H1 (cell line): ENCODE results near the gene ARID1B. TPM values are rescaled to one million over a fixed set of nuclear protein-coding genes. Genes with fewer than 3 reads are reported as not detected.

Source experiments
- CTCF ChIA-PET: fragments of 300-600 bp; sonication (Branson Sonifier 250); formaldehyde crosslinking; loops from one replicate; lab custom pipeline; 2021; ENCODE audit not compliant: partially characterized antibody; lab: Charles Lee
- POLR2A ChIA-PET: fragments of 300-600 bp; sonication (Branson Sonifier 250); formaldehyde crosslinking; loops from one replicate; lab custom pipeline; 2021; ENCODE audit warnings: inconsistent platforms; ENCODE audit not compliant: partially characterized antibody; lab: Charles Lee
- DNase-seq, 2 experiments: peaks; one replicate each; pipeline versions ENCODE4 v3.0.0 to v3.0.0-alpha.2; 2010 to 2022; ENCODE audit warnings: low spot score in 2 of 2, low read depth in 1 of 2, mixed read lengths in 1 of 2
- FAIRE-seq: peaks from 2 replicates; lab custom pipeline; 2011; peaks lifted over from hg19 to GRCh38; lab: Jason Lieb, UNC
- H2AFZ ChIP-seq: 2 replicates; pipeline ENCODE4 v1.8.1; 2012; ENCODE audit warnings: low read length, inconsistent platforms
- H2AK5ac ChIP-seq: 2 replicates; pipeline ENCODE4 v1.6.1; 2013; ENCODE audit warnings: low read depth, low read length
- H2BK120ac ChIP-seq: replicated peaks from 2 replicates; pipeline ENCODE3; 2013; ENCODE audit warnings: low read depth, low read length, inconsistent platforms
- H2BK12ac ChIP-seq: 2 replicates; pipeline ENCODE4 v1.6.1; 2013; ENCODE audit warnings: low read depth, low read length
- H2BK15ac ChIP-seq: 2 replicates; pipeline ENCODE4 v1.6.1; 2013; ENCODE audit warnings: low read length
- H2BK20ac ChIP-seq: 2 replicates; pipeline ENCODE4 v1.6.1; 2013; ENCODE audit warnings: low read length
- H2BK5ac ChIP-seq: 2 replicates; pipeline ENCODE4 v1.6.1; 2013; ENCODE audit warnings: low read depth, low read length
- H3K14ac ChIP-seq: 2 replicates; pipeline ENCODE4 v1.6.1; 2013; ENCODE audit warnings: inconsistent platforms; ENCODE audit not compliant: insufficient read length
- H3K18ac ChIP-seq: 2 replicates; pipeline ENCODE4 v1.6.1; 2013; ENCODE audit warnings: low read length; ENCODE audit errors: extremely low read depth
- H3K23ac ChIP-seq: 2 replicates; pipeline ENCODE4 v1.6.1; 2013; ENCODE audit warnings: inconsistent platforms; ENCODE audit not compliant: insufficient read length
- H3K23me2 ChIP-seq: 2 replicates; pipeline ENCODE4 v1.6.1; 2013; ENCODE audit warnings: low read depth, low read length
- H3K27ac ChIP-seq: 2 replicates; pipeline ENCODE4 v1.6.1; 2011; ENCODE audit warnings: low read depth, low read length, inconsistent platforms
- H3K27me3 ChIP-seq, 4 experiments: replicated peaks in 1 of 4; 1 replicate in 1 of 4; 2 replicates in 3 of 4; pipeline versions ENCODE4 v1.6.1 to v1.8.1; 2011 to 2013; ENCODE audit warnings: low read length in 3 of 4, mild to moderate bottlenecking in 3 of 4, inconsistent platforms in 2 of 4, mixed read lengths in 2 of 4, moderate library complexity in 1 of 4; ENCODE audit not compliant: control insufficient read depth in 3 of 4, insufficient read depth in 3 of 4; ENCODE audit errors: extremely low read depth in 1 of 4
- H3K36me3 ChIP-seq, 4 experiments: 2 replicates each; pipeline versions ENCODE4 v1.6.1 to v1.8.1; 2011 to 2013; ENCODE audit warnings: mild to moderate bottlenecking in 4 of 4, low read length in 3 of 4, moderate library complexity in 2 of 4, control low read depth in 1 of 4, inconsistent platforms in 1 of 4; ENCODE audit not compliant: insufficient read depth in 4 of 4, control insufficient read depth in 2 of 4
- H3K4ac ChIP-seq: replicated peaks from 2 replicates; pipeline ENCODE3; 2013; ENCODE audit warnings: low read length, low read depth, mixed read lengths, inconsistent platforms; ENCODE audit not compliant: insufficient read length
- H3K4me1 ChIP-seq, 4 experiments: replicated peaks in 1 of 4; 1 replicate in 1 of 4; 2 replicates in 3 of 4; pipeline versions ENCODE4 v1.6.1 to v1.8.1; 2011 to 2013; ENCODE audit warnings: low read length in 3 of 4, inconsistent platforms in 2 of 4, mixed read lengths in 1 of 4; ENCODE audit not compliant: insufficient read depth in 4 of 4, control insufficient read depth in 3 of 4
- H3K4me2 ChIP-seq, 2 experiments: 2 replicates each; pipeline versions ENCODE4 v1.6.1 to v1.8.1; 2011 to 2013; ENCODE audit warnings: low read depth in 2 of 2, low read length in 2 of 2, control low read depth in 1 of 2, inconsistent platforms in 1 of 2, mild to moderate bottlenecking in 1 of 2; ENCODE audit not compliant: insufficient read depth in 1 of 2
- H3K4me3 ChIP-seq, 4 experiments: fragments of 200-600, 300-600 bp in 1 of 4; sonication (generic), shearing (Covaris generic), sonication (Bioruptor Twin) in 1 of 4; 2 replicates each; pipeline versions ENCODE4 v1.5.1 to v1.8.1; 2011 to 2016; ENCODE audit warnings: low read length in 4 of 4, low read depth in 3 of 4, control low read depth in 2 of 4, inconsistent platforms in 2 of 4, mild to moderate bottlenecking in 2 of 4, mixed read lengths in 1 of 4, moderate library complexity in 1 of 4; ENCODE audit not compliant: insufficient read depth in 2 of 4; ENCODE audit errors: extremely low read depth in 1 of 4
- H3K56ac ChIP-seq: replicated peaks from 2 replicates; pipeline ENCODE3; 2013; ENCODE audit warnings: low read depth, mild to moderate bottlenecking, mixed read lengths, low read length, inconsistent platforms; ENCODE audit not compliant: insufficient read length
- H3K79me1 ChIP-seq: 2 replicates; pipeline ENCODE4 v1.6.1; 2013; ENCODE audit warnings: low read depth, low read length, control low read depth
- H3K79me2 ChIP-seq, 2 experiments: 2 replicates each; pipeline versions ENCODE4 v1.6.1 to v1.8.1; 2012 to 2013; ENCODE audit warnings: low read length in 2 of 2, mild to moderate bottlenecking in 2 of 2, inconsistent platforms in 1 of 2; ENCODE audit not compliant: insufficient read depth in 2 of 2, control insufficient read depth in 1 of 2
- H3K9ac ChIP-seq, 4 experiments: replicated peaks in 1 of 4; 1 replicate in 1 of 4; 2 replicates in 3 of 4; pipeline versions ENCODE4 v1.6.1 to v1.8.1; 2011 to 2013; ENCODE audit warnings: low read depth in 3 of 4, low read length in 3 of 4, control low read depth in 2 of 4, mild to moderate bottlenecking in 2 of 4, moderate library complexity in 2 of 4, inconsistent platforms in 1 of 4; ENCODE audit errors: extremely low read depth in 1 of 4
- H3K9me3 ChIP-seq, 2 experiments: 2 replicates each; pipeline versions ENCODE4 v1.6.1 to v1.8.1; 2012 to 2013; ENCODE audit warnings: mild to moderate bottlenecking in 2 of 2, moderate library complexity in 2 of 2, control low read depth in 1 of 2, inconsistent platforms in 1 of 2, low read depth in 1 of 2, low read length in 1 of 2, mixed read lengths in 1 of 2; ENCODE audit not compliant: insufficient read depth in 2 of 2
- H4K20me1 ChIP-seq, 2 experiments: replicated peaks in 1 of 2; 2 replicates each; pipeline versions ENCODE3 to v1.8.1; 2011 to 2013; ENCODE audit warnings: inconsistent platforms in 2 of 2, low read length in 2 of 2, mild to moderate bottlenecking in 1 of 2; ENCODE audit not compliant: insufficient read depth in 2 of 2, control insufficient read depth in 1 of 2
- H4K5ac ChIP-seq: 2 replicates; pipeline ENCODE4 v1.6.1; 2013; ENCODE audit warnings: low read length, low read depth, mixed read lengths, inconsistent platforms; ENCODE audit not compliant: insufficient read length
- H4K8ac ChIP-seq: 2 replicates; pipeline ENCODE4 v1.8.0; 2013; ENCODE audit warnings: mild to moderate bottlenecking, moderate library complexity, low read length, inconsistent platforms; ENCODE audit not compliant: insufficient read depth; ENCODE audit errors: extremely low read depth
- H4K91ac ChIP-seq: replicated peaks from 2 replicates; pipeline ENCODE3; 2013; ENCODE audit warnings: low read length, mixed read lengths, inconsistent platforms; ENCODE audit not compliant: insufficient read length
- ATF2 ChIP-seq: IDR thresholded peaks from 2 replicates; pipeline ENCODE4 v1.6.1; 2012; ENCODE audit warnings: low read length, inconsistent platforms
- ATF3 ChIP-seq: IDR thresholded peaks from 2 replicates; pipeline ENCODE4 v1.6.1; 2011; ENCODE audit warnings: low read depth, mild to moderate bottlenecking, low read length; ENCODE audit not compliant: insufficient read depth
- EGR1 ChIP-seq: IDR thresholded peaks from 2 replicates; pipeline ENCODE4 v1.6.1; 2011; ENCODE audit warnings: low read depth, low read length, borderline replicate concordance
- FOSL1 ChIP-seq: IDR thresholded peaks from 2 replicates; pipeline ENCODE4 v1.6.1; 2011; ENCODE audit warnings: mild to moderate bottlenecking, low read depth, low read length, moderate library complexity; ENCODE audit not compliant: insufficient read depth
- HDAC6 ChIP-seq: IDR thresholded peaks from one replicate; pipeline ENCODE4 v1.7.1; 2012; ENCODE audit warnings: low read depth, mild to moderate bottlenecking, inconsistent platforms, low read length, moderate library complexity
- KDM5A ChIP-seq: fragments of 200-600 bp; IDR thresholded peaks from 2 replicates; pipeline ENCODE4 v1.7.1; 2012; ENCODE audit warnings: mild to moderate bottlenecking, low read length, inconsistent platforms, mixed read lengths
- MAX ChIP-seq: IDR thresholded peaks from 2 replicates; pipeline ENCODE4 v1.6.1; 2012; ENCODE audit warnings: inconsistent platforms
- PHF8 ChIP-seq: fragments of 200-600 bp; sonication (generic); conservative IDR thresholded peaks from 2 replicates; pipeline ENCODE4 v1.7.1; 2012; ENCODE audit warnings: low read depth, mild to moderate bottlenecking, inconsistent platforms, low read length, moderate library complexity
- POU5F1 ChIP-seq: IDR thresholded peaks from 2 replicates; pipeline ENCODE4 v1.6.1; 2011; ENCODE audit warnings: low read depth, mild to moderate bottlenecking, low read length, moderate library complexity
- RXRA ChIP-seq: IDR thresholded peaks from 2 replicates; pipeline ENCODE4 v1.6.1; 2011; ENCODE audit warnings: low read depth, mild to moderate bottlenecking, low read length, moderate library complexity; ENCODE audit not compliant: insufficient read depth
- SIRT6 ChIP-seq: IDR thresholded peaks from one replicate; pipeline ENCODE4 v1.7.1; 2012; ENCODE audit warnings: low read length, inconsistent platforms
- TAF7 ChIP-seq: optimal IDR thresholded peaks from 2 replicates; pipeline ENCODE3; 2011; ENCODE audit warnings: low read depth, mild to moderate bottlenecking, inconsistent platforms, low read length, moderate library complexity, borderline replicate concordance
- WGBS, 2 experiments: shearing (Covaris generic) in 1 of 2; methylation state at CpG; one replicate each; pipeline versions ENCODE4 v1.1.6 to v1.1.7; 2013 to 2015; ENCODE audit warnings: low lambda C conversion rate in 2 of 2, mixed read lengths in 2 of 2, inconsistent platforms in 1 of 2, low coverage in 1 of 2, missing lambda C conversion rate in 1 of 2; ENCODE audit not compliant: insufficient replicate concordance in 2 of 2, insufficient coverage in 1 of 2, insufficient read length in 1 of 2; ENCODE audit errors: extremely low coverage in 1 of 2, missing lambda C conversion rate in 1 of 2; 5-methylcytosine and 5-hydroxymethylcytosine counted together
- polyA plus RNA-seq, 7 experiments: library from polyadenylated mRNA; depleted of rRNA in 3 of 7; stranded (reverse) in 5 of 7; unstranded in 2 of 7; fragments of >200 nt in 5 of 7; fragments of 200-250 nt in 2 of 7; gene quantifications; 1 replicate in 5 of 7; 2 replicates in 1 of 7; 4 replicates in 1 of 7; pipeline versions ENCODE4 v1.2.1 to v1.2.3, GENCODE V29; 2011 to 2013; ENCODE audit warnings: missing spikeins in 2 of 7, mixed read lengths in 2 of 7
- total RNA-seq: library from RNA; stranded (reverse); fragmentation: NEBNext Ultra II Directional; extraction: Animal tissue kit (Norgen Biotek cat#: 25700); gene quantifications from 2 replicates; pipeline ENCODE4 v1.2.1, GENCODE V29; 2021

ARID1B gene
- total and polyA plus RNA-seq, 2 of the 8 experiments (the other 6 are each of a cell fraction or from before 2014, with no cell fraction given): 24.3 to 70.3 TPM

- no peak for FAIRE-seq
- no peaks in the 10 kb centered on the region for H3K23me2 ChIP-seq
- no peaks in the 10 kb centered on the region for H3K79me2 ChIP-seq
- CTCF ChIA-PET: interaction anchor here (0.6 kb wide), 1 partner anchor 16 kb away, joined by 3 read pairs; no protein-coding TSS in a partner anchor
- H3K4me1 ChIP-seq: no peaks in the 10 kb centered on the region
- no peak overlapping the region for H4K91ac ChIP-seq
- no peak overlapping the region for H3K4ac ChIP-seq
- H2BK20ac ChIP-seq: no peak overlapping the region
- no peak overlapping the region; the same call in 1 of the 2 replicates for H4K8ac ChIP-seq
- H2AK5ac ChIP-seq: no peak overlapping the region
- H3K18ac ChIP-seq: no peak overlapping the region
- H4K20me1 ChIP-seq: no peaks in the 10 kb centered on the region
- H3K14ac ChIP-seq: no peak overlapping the region
- no peak overlapping the region for H2BK120ac ChIP-seq
- H3K36me3 ChIP-seq: peaks cover 7 to 75% (median 39%) of the 10 kb centered on the region in 4 experiments
- no peak overlapping the region for H2BK12ac ChIP-seq
- no peak overlapping the region for H3K4me3 ChIP-seq
- H2BK5ac ChIP-seq: no peak overlapping the region
- DNase-seq: no peak
- no peak overlapping the region for H3K9ac ChIP-seq
- H3K4me2 ChIP-seq: no peak overlapping the region
- no peak overlapping the region for H3K23ac ChIP-seq
- no peaks in the 10 kb centered on the region for H3K27me3 ChIP-seq
- H3K56ac ChIP-seq: no peak overlapping the region
- WGBS, 2 experiments: 97% methylated on average over 17 of the region's 17 CpGs; no CpG with 5 or more reads in 1 of the 2 experiments
- H4K5ac ChIP-seq: no peak overlapping the region
- no peak for TF ChIP-seq TAF7
- no peak for TF ChIP-seq MAX
- no peak for TF ChIP-seq FOSL1
- TF ChIP-seq ATF3: no peak
- TF ChIP-seq HDAC6: no peak
- no peak for TF ChIP-seq RXRA
- TF ChIP-seq KDM5A: no peak
- no peak for TF ChIP-seq ATF2
- no peak for TF ChIP-seq SIRT6
- no peak for TF ChIP-seq EGR1
- no peak for TF ChIP-seq PHF8
- TF ChIP-seq POU5F1: no peak
- no peaks in the 10 kb centered on the region for H3K9me3 ChIP-seq
- no peaks in the 10 kb centered on the region for H3K79me1 ChIP-seq
- POLR2A ChIA-PET: no interaction called here
- H3K27ac ChIP-seq: no peak overlapping the region
- no peak overlapping the region for H2BK15ac ChIP-seq
- H2AFZ ChIP-seq: no peak overlapping the region
These were observed 423.4 kb downstream of the ARID1B start for GRCh38 chr6:157200611-157201010.
